Heart right ventricle (tissue), 16 donors: ENCODE results near the gene KLC3. TPM values are rescaled to one million over a fixed set of nuclear protein-coding genes. Genes with fewer than 3 reads are reported as not detected.
"Not testable (repeated sequence)": the region's sequence is repeated elsewhere in the genome, so short reads cannot be mapped to it uniquely, and the experiment has no call there.

ENCODE experiments used
- ATAC-seq, 8 donors: fragments of 200-7000 bp; cut with Tn5 transposase; one replicate each; pipeline ENCODE4 v1.9.1; 2020; ENCODE audit warnings: mild to moderate bottlenecking in 8 of 8, moderate library complexity in 8 of 8, moderate number of reproducible peaks in 1 of 8
- DNase-seq, 2 donors: peaks; one replicate each; pipeline ENCODE4 v3.0.0-alpha.2; 2020
- H3K27ac ChIP-seq, 10 donors: fragments of 200-600 bp; sonication (generic) in 2 of 10; one replicate each; pipeline versions ENCODE4 v1.5.0 to v1.8.0; 2020 to 2022; ENCODE audit warnings: mild to moderate bottlenecking in 3 of 10
- H3K27me3 ChIP-seq, 7 donors: fragments of 200-600 bp; one replicate each; pipeline ENCODE4 v1.8.0; 2021 to 2022; ENCODE audit warnings: mild to moderate bottlenecking in 2 of 7
- H3K36me3 ChIP-seq, 9 donors: fragments of 200-600 bp; sonication (generic) in 1 of 9; one replicate each; pipeline versions ENCODE4 v1.5.0 to v1.8.0; 2020 to 2022; ENCODE audit warnings: mild to moderate bottlenecking in 2 of 9
- H3K4me1 ChIP-seq, 9 donors: fragments of 200-600 bp; sonication (generic) in 1 of 9; one replicate each; pipeline versions ENCODE4 v1.5.0 to v1.8.0; 2020 to 2022; ENCODE audit warnings: mild to moderate bottlenecking in 4 of 9
- H3K4me3 ChIP-seq, 10 donors: fragments of 200-600 bp; sonication (generic) in 2 of 10; one replicate each; pipeline versions ENCODE4 v1.5.0 to v1.8.0; 2020 to 2022; ENCODE audit warnings: mild to moderate bottlenecking in 7 of 10, moderate library complexity in 2 of 10
- H3K9me3 ChIP-seq, 11 donors: fragments of 200-600 bp in 10 of 11; sonication (generic) in 2 of 11; one replicate each; pipeline versions ENCODE4 v1.5.0 to v1.8.0; 2013 to 2022; ENCODE audit warnings: mild to moderate bottlenecking in 2 of 11, control low read depth in 1 of 11, moderate library complexity in 1 of 11
- WGBS, 2 donors: extraction: QIAGEN DNeasy Blood & Tissue Kit; methylation state at CpG; one replicate each; pipeline ENCODE4 v1.1.7; 2013; ENCODE audit warnings: inconsistent platforms in 1 of 2; 5-methylcytosine and 5-hydroxymethylcytosine counted together
- intact Hi-C, 10 donors: fragments of 100-400 bp; cut with DNase I; formaldehyde crosslinking; loops; one replicate each; pipeline versions ENCODE4 v1.11.1 to v1.14.2; 2022
- polyA plus RNA-seq, 2 donors: library from polyadenylated mRNA; stranded (reverse); fragments of 200-250 nt; gene quantifications; one replicate each; pipeline ENCODE4 v1.2.3, GENCODE V29; 2013
- total RNA-seq, 10 donors: library from RNA; stranded (reverse); fragmentation: NEBNext Ultra II Directional in 3 of 10; extraction: Animal tissue kit (Norgen Biotek cat#: 25700) in 3 of 10; gene quantifications; one replicate each; pipeline versions ENCODE4 v1.2.1 to v1.2.4, GENCODE V29; 2021 to 2023
- TF ChIP-seq, protein P1 (sequence below), 9 donors: fragments of 200-600 bp; sonication (generic) in 2 of 9; IDR thresholded peaks; one replicate each; pipeline versions ENCODE4 v1.5.0 to v1.8.0; 2021 to 2022; ENCODE audit warnings: antibody characterized with exemption in 9 of 9, mild to moderate bottlenecking in 5 of 9, moderate library complexity in 1 of 9
- donor health status: Arrhythmogenic right ventricular cardiomyopathy.
- donor health status: ischemic (EF 13 %, LVEDD 7.1; RV severe dilation, severe dysfunction).
- donor health status: healthy with polysubstance abuse.
- donor health status: DM: no; HTN: yes; CAD: no.
- donor health status: DM: no; HTN: no; CAD: no.
- donor health status: ischemic (EF 25% LVEDD 6.9; RV normal size, moderate dysfunction).
- donor health status: ischemic (EF 25% LVEDD 5.7; RV mildly dilated, moderate dysfunction).
- donor health status: healthy.
- donor health status: DM: yes; HTN: yes; CAD: no.
- donor health status: Ischemic cardiomyopathy.
- donor health status: ischemic (EF 35%, LVEDD 5.7; RV mildly dilated, moderate dysfunction).
- donor health status: nonischemic (EF 11% LVEDD 7.7; RV severe dilation, severe dysfunction).
- donor health status: DM: yes; HTN: yes; CAD: no.
- donor health status: PGD.
- donor health status: ischemic (EF 29% LVEDD 5.4; RV normal size, mild dysfunction).
- donor health status: nonischemic (EF 23%, LVEDD 6.1; RV moderate dilation, normal function).

KLC3 gene
- total and polyA plus RNA-seq, 12 donors = 0.14 to 0.16 (median 0.14) TPM; not detected in 9

DNA sequence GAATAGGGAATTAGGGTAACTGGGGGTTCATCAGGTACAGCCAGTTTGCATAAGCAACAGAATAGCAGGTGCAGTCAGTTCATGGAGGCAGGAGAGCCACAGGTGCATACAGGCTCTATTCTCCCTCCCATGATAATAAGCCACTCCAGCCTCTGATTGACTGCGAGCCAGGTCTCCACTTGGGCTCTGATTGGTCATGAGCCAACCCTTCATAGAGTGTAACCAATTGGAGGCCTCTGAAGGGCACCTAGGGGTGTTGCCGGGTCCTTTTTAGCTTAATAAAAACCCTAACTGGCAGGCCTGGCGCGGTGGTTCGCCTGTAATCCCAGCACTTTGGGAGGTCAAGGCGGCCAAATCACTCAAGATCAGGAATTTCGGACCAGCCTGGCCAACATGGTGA lies 9.1 kb upstream of the KLC3 start:
- peaks cover 0 to 1% (median 0%) of the 10 kb centered on the region in 9 donors for H3K4me1 ChIP-seq
- 86 to 91% methylated on average over 7 of the region's 7 CpGs for WGBS, 2 donors
- DNase-seq (no peak), ATAC-seq (no peak)
- H3K27ac ChIP-seq = no peak overlapping the region
- TF ChIP-seq, protein P1, sequence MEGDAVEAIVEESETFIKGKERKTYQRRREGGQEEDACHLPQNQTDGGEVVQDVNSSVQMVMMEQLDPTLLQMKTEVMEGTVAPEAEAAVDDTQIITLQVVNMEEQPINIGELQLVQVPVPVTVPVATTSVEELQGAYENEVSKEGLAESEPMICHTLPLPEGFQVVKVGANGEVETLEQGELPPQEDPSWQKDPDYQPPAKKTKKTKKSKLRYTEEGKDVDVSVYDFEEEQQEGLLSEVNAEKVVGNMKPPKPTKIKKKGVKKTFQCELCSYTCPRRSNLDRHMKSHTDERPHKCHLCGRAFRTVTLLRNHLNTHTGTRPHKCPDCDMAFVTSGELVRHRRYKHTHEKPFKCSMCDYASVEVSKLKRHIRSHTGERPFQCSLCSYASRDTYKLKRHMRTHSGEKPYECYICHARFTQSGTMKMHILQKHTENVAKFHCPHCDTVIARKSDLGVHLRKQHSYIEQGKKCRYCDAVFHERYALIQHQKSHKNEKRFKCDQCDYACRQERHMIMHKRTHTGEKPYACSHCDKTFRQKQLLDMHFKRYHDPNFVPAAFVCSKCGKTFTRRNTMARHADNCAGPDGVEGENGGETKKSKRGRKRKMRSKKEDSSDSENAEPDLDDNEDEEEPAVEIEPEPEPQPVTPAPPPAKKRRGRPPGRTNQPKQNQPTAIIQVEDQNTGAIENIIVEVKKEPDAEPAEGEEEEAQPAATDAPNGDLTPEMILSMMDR (IDR thresholded peaks at IDR 0.05) = no peak
- H3K9me3 ChIP-seq = no peaks in the 10 kb centered on the region
- H3K27me3 ChIP-seq = no peaks in the 10 kb centered on the region
- no peak overlapping the region for H3K4me3 ChIP-seq
- H3K36me3 ChIP-seq = no peaks in the 10 kb centered on the region
- intact Hi-C loops = loop anchor here in 3 of 10 donors (10.0 kb wide), 3 partner anchors 77 to 427 kb away; partner anchors contain the start of genes MARK4 (in 2 of the 3) and APOE (in 1 of the 3)

DNA sequence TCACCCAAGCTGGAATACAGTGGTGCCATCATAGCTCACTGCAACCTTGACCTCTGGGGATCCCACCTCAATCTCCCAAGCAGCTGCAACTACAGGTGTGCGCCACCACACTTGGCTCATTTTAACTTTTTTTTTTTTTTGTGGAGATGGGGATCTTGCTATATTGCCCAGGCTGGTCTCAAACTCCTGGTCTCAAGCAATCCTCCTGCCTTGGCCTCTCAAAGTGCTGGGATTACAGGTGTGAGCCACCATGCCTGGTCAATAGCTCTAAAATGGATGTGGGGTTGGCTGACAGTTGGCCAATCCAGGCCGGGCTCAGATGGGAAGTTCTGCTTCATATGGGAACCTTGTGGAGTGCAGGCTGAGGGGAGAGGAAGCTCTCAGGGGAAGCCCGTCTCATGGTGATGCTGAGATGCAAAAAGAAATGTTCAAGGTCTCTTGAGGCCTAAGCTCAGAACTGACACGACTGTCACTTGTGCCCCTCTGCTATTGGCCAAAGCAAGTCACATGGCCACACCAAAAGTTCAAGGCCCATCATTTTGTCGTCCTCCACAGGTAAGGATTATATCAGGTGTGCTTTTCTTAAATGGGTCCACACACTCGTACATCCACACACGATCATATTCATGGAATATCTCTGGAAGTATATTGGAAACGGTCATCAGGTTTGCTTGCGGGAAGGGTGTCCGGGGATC lies 6.8 kb upstream of the KLC3 start:
- DNase-seq (no peak), ATAC-seq (no peak)
- no peaks in the 10 kb centered on the region for H3K36me3 ChIP-seq
- H3K4me1 ChIP-seq = peaks cover 0 to 4% (median 0%) of the 10 kb centered on the region in 9 donors
- H3K27ac ChIP-seq = no peak overlapping the region
- H3K4me3 ChIP-seq = no peak overlapping the region
- H3K9me3 ChIP-seq = no peaks in the 10 kb centered on the region
- intact Hi-C loops = loop anchor here in 3 of 10 donors (10.0 kb wide), 3 partner anchors 79 to 429 kb away; partner anchors contain the start of genes MARK4 (in 2 of the 3) and APOE (in 1 of the 3)
- TF ChIP-seq, protein P1 (IDR thresholded peaks at IDR 0.05) = no peak
- peaks cover 0 to 6% (median 1%) of the 10 kb centered on the region in 7 donors for H3K27me3 ChIP-seq
- WGBS, 2 donors = 82 to 84% methylated on average over 10 of the region's 10 CpGs

DNA sequence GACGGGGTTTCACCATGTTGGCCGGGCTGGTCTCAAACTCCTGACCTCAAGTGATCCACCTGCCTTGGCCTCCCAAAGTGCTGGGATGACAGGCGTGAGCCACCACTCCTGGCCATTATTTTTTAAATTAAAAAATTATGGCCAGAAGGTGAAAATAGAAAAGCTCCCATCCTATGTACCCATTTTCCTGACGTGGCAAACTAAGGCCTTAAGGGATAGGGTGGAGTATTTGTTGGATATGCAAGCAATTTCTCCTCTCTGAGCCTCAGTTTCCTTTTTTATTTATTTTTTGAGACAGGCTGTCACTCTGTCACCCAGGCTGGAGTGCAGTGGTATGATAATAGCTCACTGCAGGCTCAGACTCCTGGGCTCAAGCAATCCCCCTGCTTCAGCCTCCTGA lies 5.7 kb upstream of the KLC3 start:
- not testable (repeated sequence) for H3K36me3 ChIP-seq, DNase-seq, H3K27ac ChIP-seq, H3K4me1 ChIP-seq, H3K9me3 ChIP-seq, H3K4me3 ChIP-seq, ATAC-seq
- peaks cover 0 to 16% (median 13%) of the 10 kb centered on the region in 7 donors for H3K27me3 ChIP-seq
- 88 to 94% methylated on average over 4 of the region's 4 CpGs for WGBS, 2 donors
- intact Hi-C loops = loop anchor here in 5 of 10 donors (5.0 to 10.0 kb wide), 6 partner anchors 78 to 433 kb away; partner anchors contain the start of genes MARK4 (in 2 of the 5) and APOE (in 1 of the 5)

DNA sequence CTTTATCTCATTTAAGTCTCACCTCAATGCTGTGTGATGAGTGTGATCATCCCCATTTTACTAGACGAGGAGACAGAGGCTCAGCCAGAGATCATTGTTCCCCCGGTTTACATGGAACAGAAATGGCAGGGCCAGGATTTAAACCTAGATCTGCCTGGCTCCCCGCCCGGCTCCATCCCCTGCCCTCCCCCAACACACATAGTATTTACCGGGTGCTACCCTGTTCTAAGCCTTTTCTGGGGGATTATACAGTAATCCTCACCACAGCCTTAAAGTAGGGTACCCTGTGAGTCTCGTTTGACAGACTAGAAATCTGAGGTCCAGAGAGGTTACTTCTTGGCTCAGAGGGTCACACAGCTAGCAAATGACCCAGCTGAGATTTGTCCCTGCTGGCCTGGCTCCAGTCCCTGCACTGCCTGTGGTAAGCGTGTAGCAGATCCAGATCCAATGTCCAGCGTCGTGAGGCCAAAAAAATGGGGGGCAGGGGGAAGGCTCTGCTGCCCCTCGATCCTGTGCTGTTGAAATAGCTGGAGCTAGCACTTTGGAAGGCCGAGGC lies 3.8 kb upstream of the KLC3 start:
- ATAC-seq = no peak
- no peak for DNase-seq
- WGBS, 2 donors = 62 to 66% methylated on average over 11 of the region's 11 CpGs
- H3K9me3 ChIP-seq = no peaks in the 10 kb centered on the region
- peaks cover 6 to 29% (median 24%) of the 10 kb centered on the region in 7 donors for H3K27me3 ChIP-seq
- no peak overlapping the region for H3K4me3 ChIP-seq
- H3K4me1 ChIP-seq = peaks cover 0 to 10% (median 5%) of the 10 kb centered on the region in 9 donors
- no peak overlapping the region for H3K27ac ChIP-seq
- TF ChIP-seq, protein P1 (IDR thresholded peaks at IDR 0.05) = no peak
- intact Hi-C loops = loop anchor here in 5 of 10 donors (5.0 to 10.0 kb wide), 6 partner anchors 79 to 434 kb away; partner anchors contain the start of genes MARK4 (in 2 of the 5) and APOE (in 1 of the 5)
- H3K36me3 ChIP-seq = no peaks in the 10 kb centered on the region
